ENCODE measurements around the gene CENPT.
"Not testable (repeated sequence)": the region's sequence is repeated elsewhere in the genome, so short reads cannot be mapped to it uniquely, and the experiment has no call there.

The CENPT gene

GRCh38 chr16:67873435-67874370 lies 26.2 kb upstream of the CENPT start:
- DNase-seq = peak; percentile 12

GRCh38 chr16:67872631-67873434 lies 25.3 kb upstream of the CENPT start, which contains the start of gene EDC4:
Gene EDC4, plus strand, starts transcription at chr16:67873052. Its CDS starts 210 bp downstream, at chr16:67873262.
- DNase-seq = peak; percentile 87

- DNase-seq = no peak
Measured at GRCh38 chr16:67872131-67872630, 24.7 kb upstream of the CENPT start.

- no peak for DNase-seq
Measured at GRCh38 chr16:67871256-67871655, 23.8 kb upstream of the CENPT start.

GRCh38 chr16:67869653-67870052 lies 22.2 kb upstream of the CENPT start:
- DNase-seq = no peak

- DNase-seq = no peak
Measured at GRCh38 chr16:67868290-67868689, 20.8 kb upstream of the CENPT start.

- no peak for DNase-seq
Measured at GRCh38 chr16:67865318-67865717, 17.8 kb upstream of the CENPT start.

- DNase-seq = no peak
Measured at GRCh38 chr16:67864594-67864993, 17.1 kb upstream of the CENPT start.

- DNase-seq = not testable (repeated sequence)
Measured at GRCh38 chr16:67864044-67864443, 16.6 kb upstream of the CENPT start.

- no peak for DNase-seq
Measured at GRCh38 chr16:67862623-67863583, 15.4 kb upstream of the CENPT start.

- DNase-seq = no peak
Measured at GRCh38 chr16:67861877-67862276, 14.4 kb upstream of the CENPT start.

GRCh38 chr16:67860589-67861398 lies 13.3 kb upstream of the CENPT start:
- DNase-seq = no peak

- no peak for DNase-seq
Measured at GRCh38 chr16:67858500-67858899, 11.0 kb upstream of the CENPT start.

- DNase-seq = peak; percentile 40
Measured at GRCh38 chr16:67857547-67858233, 10.2 kb upstream of the CENPT start.

- no peak for DNase-seq
Measured at GRCh38 chr16:67856927-67857546, 9.5 kb upstream of the CENPT start.

GRCh38 chr16:67855789-67856188 lies 8.3 kb upstream of the CENPT start:
- DNase-seq = no peak

- DNase-seq = no peak
Measured at GRCh38 chr16:67853670-67854069, 6.2 kb upstream of the CENPT start.

GRCh38 chr16:67848118-67848517 lies 625 bp upstream of the CENPT start:
- no peak for DNase-seq

- peak; percentile 96 for DNase-seq
Measured at GRCh38 chr16:67846320-67847063, 1.0 kb downstream of the CENPT start, which contains the start of gene NUTF2. Gene NUTF2, plus strand, starts transcription at chr16:67846933. Its CDS starts 18,198 bp downstream, at chr16:67865131.

- DNase-seq = no peak
Measured at GRCh38 chr16:67846063-67846319, 1.5 kb downstream of the CENPT start.
